Muscle of arm (tissue), 12 donors: ENCODE results near the gene PTPRH. TPM values are rescaled to one million over a fixed set of nuclear protein-coding genes. Genes with fewer than 3 reads are reported as not detected.

Source experiments
- DNase-seq: peaks from one replicate; pipeline ENCODE4 v3.0.0-alpha.2; 2013
- polyA plus RNA-seq, 12 donors: library from polyadenylated mRNA; unstranded; fragments of 120-200 nt; gene quantifications; one replicate each; pipeline ENCODE4 v1.2.1, GENCODE V29; 2013; ENCODE audit not compliant: insufficient read length in 12 of 12

Gene PTPRH
- polyA plus RNA-seq, 12 donors = 0.05 to 4.1 (median 0.22) TPM; not detected in 2

GRCh38 chr19:55133639-55134444, 75.5 kb downstream of the PTPRH start:
- DNase-seq = no peak

GRCh38 chr19:55132453-55133129, 76.7 kb downstream of the PTPRH start:
- no peak for DNase-seq

GRCh38 chr19:55131421-55131820, 77.9 kb downstream of the PTPRH start:
- DNase-seq = no peak

Other genes with a start within 250 kb of the PTPRH start
- gene NLRP2, start 243.1 kb downstream of the PTPRH start, polyA plus RNA-seq = 1 to 10 TPM in 4 of 12 donors, under 1 TPM in 6, not detected in 2; 0.45 to 7.6 (median 0.80) TPM
- gene GP6, start 171.2 kb downstream of the PTPRH start, polyA plus RNA-seq = under 1 TPM in 10 of 12 donors, not detected in 2; 0.08 to 0.58 (median 0.23) TPM
- gene RDH13, start 146.4 kb downstream of the PTPRH start, polyA plus RNA-seq = 10 to 100 TPM in 9 of 12 donors, 1 to 10 TPM in 2, not detected in 1; 7.6 to 22.8 (median 13.4) TPM
- gene EPS8L1, start 133.6 kb downstream of the PTPRH start, polyA plus RNA-seq = 10 to 100 TPM in 3 of 12 donors, 1 to 10 TPM in 8, not detected in 1; 1.5 to 26.7 (median 4.4) TPM
- 100 to 1,000 TPM in 1 of 12 donors, 10 to 100 TPM in 10, not detected in 1; 47.8 to 125 (median 69.4) TPM for gene PPP1R12C, start 91.9 kb downstream of the PTPRH start, polyA plus RNA-seq
- 100 to 1,000 TPM in 11 of 12 donors, not detected in 1; 436 to 957 (median 725) TPM for gene TNNT1, start 60.3 kb downstream of the PTPRH start, polyA plus RNA-seq
- 1 to 10 TPM in 10 of 12 donors, not detected in 2; 1.5 to 3.8 (median 2.3) TPM for gene TNNI3, start 51.8 kb downstream of the PTPRH start, polyA plus RNA-seq
- gene DNAAF3, start 42.9 kb downstream of the PTPRH start, polyA plus RNA-seq = 1 to 10 TPM in 3 of 12 donors, under 1 TPM in 7, not detected in 2; 0.45 to 1.7 (median 0.66) TPM
- gene SYT5, start 29.2 kb downstream of the PTPRH start, polyA plus RNA-seq = 1 to 10 TPM in 1 of 12 donors, under 1 TPM in 4, not detected in 7; 0.08 to 4.0 (median 0.29) TPM
- gene TMEM86B, start 19.3 kb upstream of the PTPRH start, polyA plus RNA-seq = 1 to 10 TPM in 11 of 12 donors, not detected in 1; 1.3 to 8.3 (median 2.6) TPM
- 10 to 100 TPM in 11 of 12 donors, not detected in 1; 21.5 to 45.8 (median 26.3) TPM for gene PPP6R1, start 49.5 kb upstream of the PTPRH start, polyA plus RNA-seq
- 10 to 100 TPM in 11 of 12 donors, not detected in 1; 13.9 to 50.2 (median 19.1) TPM for gene HSPBP1, start 70.6 kb upstream of the PTPRH start, polyA plus RNA-seq
- gene BRSK1, start 74.5 kb upstream of the PTPRH start, polyA plus RNA-seq = 10 to 100 TPM in 2 of 12 donors, 1 to 10 TPM in 9, not detected in 1; 5.9 to 24.6 (median 6.9) TPM
- 1 to 10 TPM in 2 of 12 donors, under 1 TPM in 8, not detected in 2; 0.40 to 1.1 (median 0.71) TPM for gene TMEM150B, start 115.8 kb upstream of the PTPRH start, polyA plus RNA-seq
- 10 to 100 TPM in 11 of 12 donors, not detected in 1; 11.9 to 59.4 (median 19.7) TPM for gene KMT5C, start 130.4 kb upstream of the PTPRH start, polyA plus RNA-seq
- gene COX6B2, start 145.2 kb upstream of the PTPRH start, polyA plus RNA-seq = 10 to 100 TPM in 1 of 12 donors, 1 to 10 TPM in 1, under 1 TPM in 4, not detected in 6; 0.07 to 18.3 (median 0.50) TPM
- gene GARIN5B, start 153.8 kb upstream of the PTPRH start, polyA plus RNA-seq = under 1 TPM in 1 of 12 donors, not detected in 11; 0.07 TPM
- gene IL11, start 161.0 kb upstream of the PTPRH start, polyA plus RNA-seq = under 1 TPM in 10 of 12 donors, not detected in 2; 0.14 to 0.53 (median 0.30) TPM
- under 1 TPM in 1 of 12 donors, not detected in 11; 0.58 TPM for gene TMEM190, start 167.3 kb upstream of the PTPRH start, polyA plus RNA-seq
- under 1 TPM in 3 of 12 donors, not detected in 9; 0.22 to 0.55 (median 0.35) TPM for gene TMEM238, start 174.8 kb upstream of the PTPRH start, polyA plus RNA-seq
- gene RPL28, start 176.4 kb upstream of the PTPRH start, polyA plus RNA-seq = 1,000 to 10,000 TPM in 10 of 12 donors, 100 to 1,000 TPM in 1, not detected in 1; 796 to 2,808 (median 1,427) TPM
- 100 to 1,000 TPM in 1 of 12 donors, 10 to 100 TPM in 10, not detected in 1; 19.2 to 108 (median 30.4) TPM for gene UBE2S, start 198.3 kb upstream of the PTPRH start, polyA plus RNA-seq
- gene SHISA7, start 233.8 kb upstream of the PTPRH start, polyA plus RNA-seq = 1 to 10 TPM in 1 of 12 donors, under 1 TPM in 9, not detected in 2; 0.07 to 1.1 (median 0.17) TPM